ENCODE data around the gene CHEK2.

DNA sequence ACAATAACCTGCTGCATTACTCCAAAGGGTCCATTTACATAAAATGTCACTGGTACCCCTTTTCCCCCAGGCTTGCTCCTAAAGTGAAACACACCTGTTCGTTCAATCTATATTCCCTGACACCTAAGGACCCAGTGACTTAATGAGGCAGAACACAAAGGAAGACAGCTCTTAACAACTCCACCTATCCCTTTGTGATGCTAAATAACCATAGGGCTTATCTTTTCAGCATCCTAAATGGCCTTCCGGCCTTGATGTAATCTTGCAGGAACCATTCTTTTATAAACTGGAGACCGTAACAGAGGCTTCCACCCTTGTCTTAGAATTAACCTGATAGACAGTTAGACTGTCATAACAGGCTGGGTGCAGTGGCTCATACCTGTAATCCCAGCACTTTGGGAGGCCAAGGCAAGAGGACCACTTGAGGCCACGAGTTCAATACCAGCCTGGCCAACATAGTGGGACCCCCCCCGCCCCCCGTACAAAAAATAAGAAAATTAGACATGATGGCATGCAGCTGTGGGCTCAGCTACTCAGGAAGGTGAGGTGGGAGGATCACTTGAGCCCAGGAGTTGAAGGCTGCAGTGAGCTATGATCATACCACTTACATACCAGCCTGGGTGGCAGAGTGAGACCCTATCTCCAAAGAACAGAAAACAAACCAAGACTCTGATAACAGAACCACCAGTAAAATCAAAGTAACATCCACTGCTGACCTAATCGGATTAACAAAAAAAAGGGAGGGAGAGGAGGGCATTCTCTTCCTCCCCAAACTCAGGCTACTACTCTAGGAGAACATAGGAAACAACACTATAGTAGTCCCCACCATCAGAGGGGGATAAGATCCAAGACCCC lies 5.1 kb downstream of the CHEK2 start:
- TF ChIP-seq ZBTB4 (CRISPR knock-in tag; IDR thresholded peaks at IDR 0.05), result no peak
- TF ChIP-seq CHD1 (IDR thresholded peaks at IDR 0.05; ENCODE audit: low read depth, low read length), result no peak
- TF ChIP-seq JUND (IDR thresholded peaks at IDR 0.05; ENCODE audit: low read depth, low read length), result no peak
- TF ChIP-seq LARP7 (IDR thresholded peaks at IDR 0.05), result no peak
- no peak for TF ChIP-seq FOXK2 (IDR thresholded peaks at IDR 0.05)
- TF ChIP-seq BHLHE40 (IDR thresholded peaks at IDR 0.05; ENCODE audit: borderline replicate concordance in 1 of 2, low read depth in 2 of 2, low read length in 1 of 2), result no peak
- TF ChIP-seq, protein P1, sequence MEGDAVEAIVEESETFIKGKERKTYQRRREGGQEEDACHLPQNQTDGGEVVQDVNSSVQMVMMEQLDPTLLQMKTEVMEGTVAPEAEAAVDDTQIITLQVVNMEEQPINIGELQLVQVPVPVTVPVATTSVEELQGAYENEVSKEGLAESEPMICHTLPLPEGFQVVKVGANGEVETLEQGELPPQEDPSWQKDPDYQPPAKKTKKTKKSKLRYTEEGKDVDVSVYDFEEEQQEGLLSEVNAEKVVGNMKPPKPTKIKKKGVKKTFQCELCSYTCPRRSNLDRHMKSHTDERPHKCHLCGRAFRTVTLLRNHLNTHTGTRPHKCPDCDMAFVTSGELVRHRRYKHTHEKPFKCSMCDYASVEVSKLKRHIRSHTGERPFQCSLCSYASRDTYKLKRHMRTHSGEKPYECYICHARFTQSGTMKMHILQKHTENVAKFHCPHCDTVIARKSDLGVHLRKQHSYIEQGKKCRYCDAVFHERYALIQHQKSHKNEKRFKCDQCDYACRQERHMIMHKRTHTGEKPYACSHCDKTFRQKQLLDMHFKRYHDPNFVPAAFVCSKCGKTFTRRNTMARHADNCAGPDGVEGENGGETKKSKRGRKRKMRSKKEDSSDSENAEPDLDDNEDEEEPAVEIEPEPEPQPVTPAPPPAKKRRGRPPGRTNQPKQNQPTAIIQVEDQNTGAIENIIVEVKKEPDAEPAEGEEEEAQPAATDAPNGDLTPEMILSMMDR (IDR thresholded peaks at IDR 0.05 in 2 of 3, conservative IDR thresholded peaks at IDR 0.05 in 1 of 3; ENCODE audit: control insufficient read depth in 2 of 3, extremely low read depth in 1 of 3, insufficient read depth in 1 of 3, low read depth in 3 of 3, low read length in 3 of 3), result no peak
- TF ChIP-seq SUZ12 (IDR thresholded peaks at IDR 0.05; ENCODE audit: unreplicated experiment), result no peak
- no peak for TF ChIP-seq PBX3 (IDR thresholded peaks at IDR 0.05; ENCODE audit: insufficient replicate concordance, low read depth, low read length)
- TF ChIP-seq TARDBP (IDR thresholded peaks at IDR 0.05; ENCODE audit: borderline replicate concordance), result no peak

Measured in GM12878 (cell line).